Uterus (tissue), 4 donors: ENCODE results near the gene TAP2. TPM values are rescaled to one million over a fixed set of nuclear protein-coding genes. Genes with fewer than 3 reads are reported as not detected.

Source experiments
- DNase-seq, 2 donors: peaks; one replicate each; pipeline ENCODE4 v3.0.0-alpha.2; 2019 to 2020
- H3K27ac ChIP-seq, 2 donors: fragments of 200-600 bp; sonication (generic); 1 replicate in 1 of 2; 2 replicates in 1 of 2; pipeline ENCODE4 v1.5.1; 2016 to 2018
- H3K27me3 ChIP-seq, 2 donors: fragments of 200-600 bp; sonication (generic); one replicate each; pipeline ENCODE4 v1.5.1; 2018 to 2019; ENCODE audit warnings: control low read depth in 1 of 2
- H3K36me3 ChIP-seq, 2 donors: fragments of 200-600 bp; sonication (generic); one replicate each; pipeline ENCODE4 v1.5.1; 2019; ENCODE audit warnings: control low read depth in 1 of 2
- H3K4me1 ChIP-seq, 2 donors: fragments of 200-600 bp; sonication (generic); one replicate each; pipeline ENCODE4 v1.5.1; 2018 to 2019; ENCODE audit warnings: control low read depth in 1 of 2
- H3K4me3 ChIP-seq, 2 donors: fragments of 200-600 bp; sonication (generic); 1 replicate in 1 of 2; 2 replicates in 1 of 2; pipeline ENCODE4 v1.5.1; 2018 to 2019; ENCODE audit warnings: mild to moderate bottlenecking in 1 of 2
- H3K9me3 ChIP-seq, 2 donors: fragments of 200-600 bp; sonication (generic); one replicate each; pipeline ENCODE4 v1.5.1; 2019; ENCODE audit warnings: control low read depth in 1 of 2
- CTCF ChIP-seq, 4 experiments: fragments of 200-600 bp in 2 of 4; fragments of 450-650 bp in 2 of 4; sonication (generic) in 2 of 4; IDR thresholded peaks; one replicate each; pipeline ENCODE4 v1.5.1; 2016 to 2019; ENCODE audit warnings: antibody characterized with exemption in 4 of 4, mild to moderate bottlenecking in 2 of 4, moderate library complexity in 1 of 4
- POLR2A ChIP-seq, 2 donors: fragments of 450-650 bp; IDR thresholded peaks; one replicate each; pipeline ENCODE4 v1.6.1; 2016; ENCODE audit warnings: antibody characterized with exemption in 2 of 2, mild to moderate bottlenecking in 1 of 2, moderate library complexity in 1 of 2
- intact Hi-C: fragments of 100-400 bp; cut with DNase I; formaldehyde crosslinking; loops from one replicate; pipeline ENCODE4 v1.15.1; 2023; ENCODE audit warnings: low total_unique reads
- total RNA-seq, 4 donors: library from RNA; depleted of rRNA in 3 of 4; stranded (reverse); fragments of >200 nt in 3 of 4; gene quantifications; one replicate each; pipeline versions ENCODE4 v1.1.0 to v1.2.4, GENCODE V29; 2014 to 2023
- donor health status: DM: yes; HTN: yes; CAD: no.

Gene TAP2
- total RNA-seq, 4 donors from 2014 or later: 3.0 to 42.4 (median 21.5) TPM

- no peak for DNase-seq
- Histone ChIP-seq H3K27me3 (peaks cover 0 to 4% of the 10 kb centered on the region in 2 donors), H3K4me3 (no peak overlapping the region), H3K4me1 (no peaks in the 10 kb centered on the region), H3K36me3 (no peaks in the 10 kb centered on the region), H3K27ac (no peak overlapping the region), H3K9me3 (no peaks in the 10 kb centered on the region)
- intact Hi-C loops: loop anchor here (10.0 kb wide), 1 partner anchor 378 kb away; no protein-coding TSS in a partner anchor
- TF ChIP-seq CTCF (IDR thresholded peaks at IDR 0.05): no peak
- no peak for TF ChIP-seq POLR2A (IDR thresholded peaks at IDR 0.05)
Observed at GRCh38 chr6:32792901-32793435, 45.6 kb downstream of the TAP2 start.

DNA sequence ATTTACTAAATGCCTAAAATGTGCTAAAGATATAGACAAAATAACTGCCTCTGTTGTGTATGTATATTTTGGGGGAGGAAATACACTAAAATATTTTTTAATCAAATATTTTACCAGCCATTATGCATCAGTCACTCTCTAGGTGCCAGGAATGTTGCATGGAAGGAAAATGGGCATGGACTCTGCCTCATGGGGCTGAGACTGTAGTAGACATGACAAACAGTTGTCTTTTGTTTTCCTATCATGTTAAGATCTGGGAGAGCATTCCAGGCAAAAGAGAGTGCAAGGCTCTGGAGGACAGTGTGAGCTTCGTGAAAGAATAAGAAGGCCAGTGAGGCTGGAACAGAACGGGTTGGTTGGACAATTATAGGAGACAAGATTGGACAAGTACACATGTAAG, 48.2 kb downstream of the TAP2 start:
- no peak overlapping the region for H3K27ac ChIP-seq
- no peaks in the 10 kb centered on the region for H3K9me3 ChIP-seq
- H3K36me3 ChIP-seq: no peaks in the 10 kb centered on the region
- intact Hi-C loops: loop anchor here (10.0 kb wide), 1 partner anchor 376 kb away; no protein-coding TSS in a partner anchor
- no peak overlapping the region for H3K4me3 ChIP-seq
- DNase-seq: no peak
- no peaks in the 10 kb centered on the region for H3K4me1 ChIP-seq
- H3K27me3 ChIP-seq: peaks cover 4 to 6% of the 10 kb centered on the region in 2 donors
- no peak for TF ChIP-seq POLR2A (IDR thresholded peaks at IDR 0.05)
- TF ChIP-seq CTCF (IDR thresholded peaks at IDR 0.05): no peak

Other genes with a start within 250 kb of the TAP2 start
- gene HLA-DRB1, start 248.9 kb downstream of the TAP2 start, total RNA-seq: 100 to 1,000 TPM in 2 of 4 donors, 10 to 100 TPM in 2; 15.9 to 197 (median 79.2) TPM
- gene HLA-DQA1, start 201.3 kb downstream of the TAP2 start, total RNA-seq: 10 to 100 TPM in 3 of 4 donors, 1 to 10 TPM in 1; 3.8 to 41.8 (median 22.7) TPM
- gene HLA-DQB1, start 172.1 kb downstream of the TAP2 start, total RNA-seq: 10 to 100 TPM in 2 of 4 donors, 1 to 10 TPM in 1, not detected in 1; 4.9 to 31.2 (median 17.9) TPM
- 1 to 10 TPM in 1 of 4 donors, not detected in 3; 4.4 TPM for gene HLA-DQA2, start 97.3 kb downstream of the TAP2 start, total RNA-seq
- gene HLA-DQB2, start 75.2 kb downstream of the TAP2 start, total RNA-seq: 1 to 10 TPM in 1 of 4 donors, under 1 TPM in 1, not detected in 2; 0.41 to 9.8 TPM
- under 1 TPM in 2 of 4 donors, not detected in 2; 0.28 to 0.82 TPM for gene HLA-DOB, start 21.7 kb downstream of the TAP2 start, total RNA-seq
- gene PSMB8, start 5.3 kb upstream of the TAP2 start, total RNA-seq: 10 to 100 TPM; 23.5 to 60.1 (median 27.2) TPM
- gene TAP1, start 15.0 kb upstream of the TAP2 start, total RNA-seq: 10 to 100 TPM; 18.2 to 62.2 (median 26.5) TPM
- gene PSMB9, start 15.5 kb upstream of the TAP2 start, total RNA-seq: 10 to 100 TPM; 14.0 to 50.7 (median 38.6) TPM
- gene HLA-DMB, start 102.3 kb upstream of the TAP2 start, total RNA-seq: 10 to 100 TPM; 16.9 to 29.4 (median 22.4) TPM
- gene HLA-DMA, start 114.4 kb upstream of the TAP2 start, total RNA-seq: 100 to 1,000 TPM in 1 of 4 donors, 10 to 100 TPM in 2, 1 to 10 TPM in 1; 6.6 to 134 (median 51.7) TPM
- 100 to 1,000 TPM in 2 of 4 donors, 10 to 100 TPM in 2; 42.5 to 202 (median 120) TPM for gene BRD2, start 129.9 kb upstream of the TAP2 start, total RNA-seq
- 10 to 100 TPM in 3 of 4 donors, 1 to 10 TPM in 1; 8.2 to 34.1 (median 18.4) TPM for gene HLA-DOA, start 170.9 kb upstream of the TAP2 start, total RNA-seq
- gene HLA-DPA1, start 234.9 kb upstream of the TAP2 start, total RNA-seq: 100 to 1,000 TPM in 2 of 4 donors, 10 to 100 TPM in 2; 48.0 to 187 (median 135) TPM
- gene HLA-DPB1, start 237.3 kb upstream of the TAP2 start, total RNA-seq: 100 to 1,000 TPM in 1 of 4 donors, 10 to 100 TPM in 3; 19.8 to 108 (median 43.6) TPM